ENCODE measurements around the gene FLOT1. TPM values are rescaled to one million over a fixed set of nuclear protein-coding genes. Genes with fewer than 3 reads are reported as not detected.

Gene FLOT1
- total and polyA plus RNA-seq, 11 donors = 166 to 310 (median 225) TPM

GRCh38 chr6:30686908-30687658 lies 55.4 kb downstream of the FLOT1 start:
- intact Hi-C loops (cut with DNase I) = loop anchor here in 8 of 10 donors (1.0 to 10.0 kb wide), 4 partner anchors 33 to 398 kb away; partner anchors contain the start of genes TUBB (in 6 of the 8) and DDR1 (in 1 of the 8)
- ATAC-seq (peak; percentile 71 to 85 (median 79)), DNase-seq (peak; percentile 97 to 99 (median 98))
- WGBS, 4 donors = 0 to 1% (median 1%) methylated on average over 35 to 52 of the region's 52 CpGs
- Histone ChIP-seq H3K9me3 (no peaks in the 10 kb centered on the region), H3K4me3 (peak overlapping the region; percentile 52 to 96 (median 74)), H3K27ac (peak overlapping the region; percentile 92 to 100 (median 98)), H3K27me3 (no peaks in the 10 kb centered on the region), H3K4me1 (peaks cover 4 to 78% (median 46%) of the 10 kb centered on the region in 12 donors), H3K36me3 (peaks cover 0 to 11% (median 0%) of the 10 kb centered on the region in 9 donors)
- TF ChIP-seq CTCF (IDR thresholded peaks at IDR 0.05) (no peak), POLR2A (IDR thresholded peaks at IDR 0.05) (no peak)

GRCh38 chr6:30686009-30686907 lies 56.2 kb downstream of the FLOT1 start, which contains the start of gene PPP1R18:
TSS of gene PPP1R18 (minus strand) at chr6:30686645. CDS start at chr6:30686018, 627 bp downstream.
- WGBS, 4 donors = 3 to 4% (median 3%) methylated on average over 33 to 41 of the region's 41 CpGs
- Histone ChIP-seq H3K4me1 (peaks cover 4 to 83% (median 50%) of the 10 kb centered on the region in 12 donors), H3K27ac (peak within 1 kb of the TSS; percentile 92 to 100 (median 98)), H3K4me3 (peak within 1 kb of the TSS; percentile 52 to 96 (median 74)), H3K9me3 (no peaks in the 10 kb centered on the region), H3K36me3 (peaks cover 0 to 17% (median 0%) of the 10 kb centered on the region in 9 donors), H3K27me3 (no peaks in the 10 kb centered on the region)
- TF ChIP-seq POLR2A (IDR thresholded peaks at IDR 0.05) = peak in 1 of 2 donors; percentile 35
- TF ChIP-seq CTCF (IDR thresholded peaks at IDR 0.05) = no peak
- peak; percentile 89 to 92 (median 90) for DNase-seq
- ATAC-seq = peak; percentile 50 to 64 (median 60)
- intact Hi-C loops (cut with DNase I) = loop anchor here in 5 of 10 donors (2.0 to 10.0 kb wide), 3 partner anchors 35 to 399 kb away; partner anchors contain the start of genes TUBB (in 3 of the 5) and DDR1 (in 1 of the 5)

- H3K27ac ChIP-seq = peak overlapping the region; percentile 92 to 100 (median 98)
- H3K4me1 ChIP-seq = peaks cover 4 to 86% (median 54%) of the 10 kb centered on the region in 12 donors
- H3K9me3 ChIP-seq = no peaks in the 10 kb centered on the region
- intact Hi-C loops (cut with DNase I) = loop anchor here in 5 of 10 donors (2.0 to 10.0 kb wide), 3 partner anchors 35 to 399 kb away; partner anchors contain the start of genes TUBB (in 4 of the 5) and DDR1 (in 1 of the 5)
- H3K4me3 ChIP-seq = peak overlapping the region; percentile 52 to 96 (median 74)
- peaks cover 0 to 24% (median 3%) of the 10 kb centered on the region in 9 donors for H3K36me3 ChIP-seq
- ATAC-seq = no peak
- 32 to 46% (median 39%) methylated on average over 29 of the region's 29 CpGs for WGBS, 4 donors
- TF ChIP-seq POLR2A (IDR thresholded peaks at IDR 0.05) (no peak), CTCF (IDR thresholded peaks at IDR 0.05) (peak in 3 of 12 donors; percentile 2 to 26 (median 7))
- peak in 1 of 5 donors; percentile 69 for DNase-seq
- no peaks in the 10 kb centered on the region for H3K27me3 ChIP-seq
These were observed 57.1 kb downstream of the FLOT1 start for GRCh38 chr6:30685157-30686008.
